Uterus (tissue), 2 donors: ENCODE data around the gene TLR2.
"Not testable (repeated sequence)": the region's sequence is repeated elsewhere in the genome, so short reads cannot be mapped to it uniquely, and the experiment has no call there.

Experiments
- POLR2A ChIP-seq, 2 donors: fragments of 450-650 bp; IDR thresholded peaks; one replicate each; pipeline ENCODE4 v1.6.1; 2016; ENCODE audit warnings: antibody characterized with exemption in 2 of 2, mild to moderate bottlenecking in 1 of 2, moderate library complexity in 1 of 2
- TF ChIP-seq, protein P1 (sequence below), 4 experiments: fragments of 200-600 bp in 2 of 4; fragments of 450-650 bp in 2 of 4; sonication (generic) in 2 of 4; IDR thresholded peaks; one replicate each; pipeline ENCODE4 v1.5.1; 2016 to 2019; ENCODE audit warnings: antibody characterized with exemption in 4 of 4, mild to moderate bottlenecking in 2 of 4, moderate library complexity in 1 of 4

DNA sequence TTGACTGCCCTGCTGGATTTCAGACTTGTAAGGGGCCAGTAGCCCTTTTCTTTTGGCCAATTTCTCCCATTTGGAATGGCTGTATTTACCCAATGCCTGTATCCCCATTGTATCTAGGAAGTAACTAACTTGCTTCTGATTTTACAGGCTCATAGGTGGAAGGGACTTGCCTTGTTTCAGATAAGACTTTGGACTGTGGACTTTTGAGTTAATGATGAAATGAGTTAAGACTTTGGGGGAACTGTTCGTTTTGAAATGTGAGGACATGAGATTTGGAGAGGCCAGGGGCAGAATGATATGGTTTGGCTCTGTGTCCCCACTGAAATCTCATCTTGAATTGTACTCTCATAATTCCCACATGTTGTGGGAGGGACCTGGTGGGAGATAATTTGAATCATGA lies 17.6 kb upstream of the TLR2 start:
- not testable (repeated sequence) for TF ChIP-seq POLR2A (IDR thresholded peaks at IDR 0.05)
- TF ChIP-seq, protein P1, sequence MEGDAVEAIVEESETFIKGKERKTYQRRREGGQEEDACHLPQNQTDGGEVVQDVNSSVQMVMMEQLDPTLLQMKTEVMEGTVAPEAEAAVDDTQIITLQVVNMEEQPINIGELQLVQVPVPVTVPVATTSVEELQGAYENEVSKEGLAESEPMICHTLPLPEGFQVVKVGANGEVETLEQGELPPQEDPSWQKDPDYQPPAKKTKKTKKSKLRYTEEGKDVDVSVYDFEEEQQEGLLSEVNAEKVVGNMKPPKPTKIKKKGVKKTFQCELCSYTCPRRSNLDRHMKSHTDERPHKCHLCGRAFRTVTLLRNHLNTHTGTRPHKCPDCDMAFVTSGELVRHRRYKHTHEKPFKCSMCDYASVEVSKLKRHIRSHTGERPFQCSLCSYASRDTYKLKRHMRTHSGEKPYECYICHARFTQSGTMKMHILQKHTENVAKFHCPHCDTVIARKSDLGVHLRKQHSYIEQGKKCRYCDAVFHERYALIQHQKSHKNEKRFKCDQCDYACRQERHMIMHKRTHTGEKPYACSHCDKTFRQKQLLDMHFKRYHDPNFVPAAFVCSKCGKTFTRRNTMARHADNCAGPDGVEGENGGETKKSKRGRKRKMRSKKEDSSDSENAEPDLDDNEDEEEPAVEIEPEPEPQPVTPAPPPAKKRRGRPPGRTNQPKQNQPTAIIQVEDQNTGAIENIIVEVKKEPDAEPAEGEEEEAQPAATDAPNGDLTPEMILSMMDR (IDR thresholded peaks at IDR 0.05) = not testable (repeated sequence)
